ENCODE data around the gene NUP107.

DNA sequence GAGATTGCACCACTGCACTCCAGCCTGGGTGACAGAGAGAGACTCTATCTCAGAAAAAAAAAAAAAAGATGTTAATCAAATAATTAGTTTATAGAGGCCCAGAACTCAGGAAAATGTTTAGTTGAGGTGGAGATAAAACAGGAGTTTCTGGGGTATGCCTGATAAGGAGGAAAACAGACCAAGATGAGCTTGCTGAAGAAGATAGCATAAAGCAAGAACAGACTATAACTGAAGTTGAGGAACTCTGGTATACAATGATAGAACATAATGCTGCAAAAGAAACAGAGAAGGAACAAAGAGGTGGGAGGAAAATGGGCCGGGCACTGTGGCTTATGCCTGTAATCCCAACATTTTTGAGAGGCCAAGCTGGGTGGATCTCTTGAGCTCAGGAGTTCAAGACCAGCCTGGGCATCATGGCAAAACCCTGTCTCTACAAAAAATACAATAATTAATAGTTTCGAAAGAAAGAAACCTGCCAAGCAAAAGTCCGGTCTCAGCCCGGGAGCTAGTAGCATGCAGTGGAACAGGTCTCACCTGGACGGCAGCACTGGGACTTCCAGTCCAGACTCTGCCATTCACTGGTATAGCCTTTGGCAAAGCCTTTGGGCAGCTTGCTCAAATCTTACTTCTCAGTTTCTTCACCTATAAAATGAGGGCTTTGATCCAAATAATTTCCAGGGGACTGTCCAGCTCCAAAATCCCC is 84.6 kb downstream of the NUP107 start:
- no peak for TF ChIP-seq CTCF (IDR thresholded peaks at IDR 0.05)
- no peak for TF ChIP-seq EP300 (IDR thresholded peaks at IDR 0.05)
- no peak for TF ChIP-seq POLR2AphosphoS5 (IDR thresholded peaks at IDR 0.05)
